A549 (cell line): ENCODE data around the gene PNLIPRP1. TPM values are rescaled to one million over a fixed set of nuclear protein-coding genes. Genes with fewer than 3 reads are reported as not detected.

Experiments used
- ATAC-seq, 2 experiments: fragments of 200-7000 bp in 1 of 2; fragments of >200 bp in 1 of 2; cut with Nextera tagmentation in 1 of 2; cut with Tn5 transposase in 1 of 2; 3 replicates each; pipeline versions ENCODE4 v1.8.0 to v1.9.1; 2018 to 2020; ENCODE audit warnings: mild to moderate bottlenecking in 1 of 2, moderate library complexity in 1 of 2
- CTCF ChIA-PET: fragments of 300-600 bp; sonication (Branson Sonifier 250); formaldehyde crosslinking; extraction: SDS; loops from one replicate; lab custom pipeline; 2021; ENCODE audit warnings: antibody characterized with exemption, inconsistent platforms; lab: Yijun Ruan, JAX
- POLR2A ChIA-PET: fragments of 350-600 bp; formaldehyde crosslinking; extraction: SDS; loops from one replicate; lab custom pipeline; 2021; ENCODE audit warnings: antibody characterized with exemption, inconsistent platforms; lab: Yijun Ruan, JAX
- DNase-seq, 2 experiments: peaks; one replicate each; pipeline versions ENCODE4 v3.0.0 to v3.0.0-alpha.2; 2011 to 2016; ENCODE audit warnings: low read depth in 1 of 2, low spot score in 1 of 2
- FAIRE-seq: peaks from 2 replicates; lab custom pipeline; 2011; peaks lifted over from hg19 to GRCh38; lab: Jason Lieb, UNC
- H3K27ac ChIP-seq, 2 experiments: fragments of >200 bp; sonication (Bioruptor Twin); formaldehyde crosslinking; 3 replicates each; pipeline ENCODE4 v1.5.1; 2016 to 2017
- H3K4me1 ChIP-seq: fragments of >200 bp; sonication (Bioruptor Twin); formaldehyde crosslinking; 3 replicates; pipeline ENCODE4 v1.6.1; 2016
- H3K4me2 ChIP-seq: fragments of >200 bp; sonication (Bioruptor Twin); formaldehyde crosslinking; 3 replicates; pipeline ENCODE4 v1.6.1; 2016
- H3K4me3 ChIP-seq: fragments of >200 bp; sonication (Bioruptor Twin); formaldehyde crosslinking; 3 replicates; pipeline ENCODE4 v1.5.1; 2016
- H3K9me3 ChIP-seq: fragments of >200 bp; sonication (Bioruptor Twin); formaldehyde crosslinking; 3 replicates; pipeline ENCODE4 v1.6.1; 2016
- ATOH8 ChIP-seq: fragments of 250-450 bp; sonication (Bioruptor Pico); IDR thresholded peaks from 2 replicates; pipeline ENCODE4 v1.5.0; 2020; ENCODE audit warnings: low read depth, mild to moderate bottlenecking, moderate library complexity
- BHLHE40 ChIP-seq: IDR thresholded peaks from 2 replicates; pipeline ENCODE4 v1.6.1; 2012; ENCODE audit warnings: low read depth, low read length, inconsistent platforms
- CBX8 ChIP-seq: fragments of 200-600 bp; sonication (generic); IDR thresholded peaks from 2 replicates; pipeline ENCODE4 v1.6.1; 2016
- CHD4 ChIP-seq: fragments of 200-600 bp; sonication (generic); IDR thresholded peaks from 2 replicates; pipeline ENCODE4 v1.6.1; 2016; ENCODE audit warnings: antibody characterized with exemption, mild to moderate bottlenecking, borderline replicate concordance
- CTCF ChIP-seq: fragments of >200 bp; sonication (Bioruptor Twin); formaldehyde crosslinking; IDR thresholded peaks from 3 replicates; pipeline ENCODE4 v1.5.1; 2016
- E2F6 ChIP-seq: IDR thresholded peaks from 2 replicates; pipeline ENCODE4 v1.6.1; 2012; ENCODE audit warnings: low read depth, borderline replicate concordance
- ELK1 ChIP-seq: fragments of 150-350 bp; IDR thresholded peaks from 2 replicates; pipeline ENCODE4 v1.6.1; 2014; ENCODE audit warnings: low read depth, mild to moderate bottlenecking, low read length
- FOSB ChIP-seq: fragments of 250-450 bp; sonication (Bioruptor Pico); IDR thresholded peaks from 2 replicates; pipeline ENCODE4 v1.5.0; 2020; ENCODE audit warnings: mild to moderate bottlenecking, moderate library complexity
- GATA3 ChIP-seq: IDR thresholded peaks from 2 replicates; pipeline ENCODE4 v1.6.1; 2012; ENCODE audit warnings: borderline replicate concordance
- HES2 ChIP-seq: fragments of >200 bp; sonication (Bioruptor Twin); formaldehyde crosslinking; IDR thresholded peaks from 2 replicates; pipeline ENCODE4 v1.6.1; 2016
- HOXA7 ChIP-seq: fragments of 250-450 bp; sonication (Bioruptor Pico); IDR thresholded peaks from 2 replicates; pipeline ENCODE4 v1.5.0; 2020; ENCODE audit warnings: mild to moderate bottlenecking, moderate library complexity
- JUNB ChIP-seq: fragments of >200 bp; sonication (Bioruptor Twin); formaldehyde crosslinking; IDR thresholded peaks from 2 replicates; pipeline ENCODE4 v1.6.1; 2016
- KDM5A ChIP-seq: fragments of 200-600 bp; sonication (generic); IDR thresholded peaks from 2 replicates; pipeline ENCODE4 v1.6.1; 2016; ENCODE audit warnings: antibody characterized with exemption, mild to moderate bottlenecking
- NFE2L2 ChIP-seq: fragments of 150-350 bp; conservative IDR thresholded peaks from 2 replicates; pipeline ENCODE4 v1.6.1; 2014; ENCODE audit warnings: low read length
- NPAS2 ChIP-seq: fragments of 250-450 bp; sonication (Bioruptor Pico); IDR thresholded peaks from 2 replicates; pipeline ENCODE4 v1.8.0; 2022; ENCODE audit warnings: mild to moderate bottlenecking, moderate library complexity, borderline replicate concordance
- PBX3 ChIP-seq: IDR thresholded peaks from 2 replicates; pipeline ENCODE4 v1.6.1; 2012
- PHF8 ChIP-seq: fragments of 200-600 bp; sonication (generic); IDR thresholded peaks from 2 replicates; pipeline ENCODE4 v1.6.1; 2016; ENCODE audit warnings: low read depth, mild to moderate bottlenecking, antibody characterized with exemption, moderate library complexity, borderline replicate concordance
- POLR2AphosphoS2 ChIP-seq: conservative IDR thresholded peaks from 2 replicates; pipeline ENCODE4 v1.6.1; 2012; ENCODE audit warnings: low read length, improper control_type of control experiment, inconsistent platforms
- RCOR1 ChIP-seq: fragments of 150-350 bp; IDR thresholded peaks from 2 replicates; pipeline ENCODE4 v1.6.1; 2014; ENCODE audit warnings: antibody characterized with exemption, low read length, low read depth
- RNF2 ChIP-seq: fragments of 200-600 bp; sonication (generic); IDR thresholded peaks from 2 replicates; pipeline ENCODE4 v1.6.1; 2016; ENCODE audit warnings: low read depth, mild to moderate bottlenecking, antibody characterized with exemption, moderate library complexity, borderline replicate concordance
- SMC3 ChIP-seq: fragments of >200 bp; sonication (Bioruptor Twin); formaldehyde crosslinking; IDR thresholded peaks from 3 replicates; pipeline ENCODE4 v1.6.1; 2018; ENCODE audit warnings: inconsistent platforms
- ZC3H11A ChIP-seq: fragments of 450-650 bp; IDR thresholded peaks from 2 replicates; pipeline ENCODE4 v1.6.1; 2014; ENCODE audit warnings: antibody characterized with exemption, mild to moderate bottlenecking
- WGBS: methylation state at CpG from one replicate; pipeline ENCODE4 v1.1.6; 2017; ENCODE audit errors: missing lambda C conversion rate; 5-methylcytosine and 5-hydroxymethylcytosine counted together
- polyA plus RNA-seq, 4 experiments: library from polyadenylated mRNA; depleted of rRNA in 3 of 4; stranded (reverse); fragments of >200 nt; fragmentation: RNase III in 1 of 4; extraction: RNeasy Plus Mini Kit Qiagen cat#74134 plus additional on column Dnase treatment in 1 of 4; gene quantifications; 2 replicates in 3 of 4; 3 replicates in 1 of 4; pipeline ENCODE4 v1.2.3, GENCODE V29; 2011 to 2017

Gene PNLIPRP1
- polyA plus RNA-seq, 2 of the 4 experiments (the other 2 are of a cell fraction) = not detected

- H3K4me3 ChIP-seq = no peak overlapping the region
- no peaks in the 10 kb centered on the region for H3K9me3 ChIP-seq
- no peak for DNase-seq
- CTCF ChIA-PET = no interaction called here
- H3K27ac ChIP-seq = no peak overlapping the region
- H3K4me1 ChIP-seq = no peaks in the 10 kb centered on the region
- no peak for ATAC-seq
- POLR2A ChIA-PET = interaction anchor here (0.7 kb wide), 1 partner anchor 34 kb away, joined by 5 read pairs; no protein-coding TSS in a partner anchor
- WGBS = 57% methylated on average over 5 of the region's 5 CpGs
- no peak overlapping the region for H3K4me2 ChIP-seq
- FAIRE-seq = no peak
- no peak for TF ChIP-seq POLR2AphosphoS2
- no peak for TF ChIP-seq CHD4
- TF ChIP-seq CTCF = no peak
- no peak for TF ChIP-seq ATOH8 (CRISPR knock-in tag)
- no peak for TF ChIP-seq HES2
- TF ChIP-seq ELK1 = no peak
- TF ChIP-seq GATA3 = no peak
- TF ChIP-seq HOXA7 (CRISPR knock-in tag) = no peak
- no peak for TF ChIP-seq RCOR1
- TF ChIP-seq PHF8 = no peak
- no peak for TF ChIP-seq NPAS2 (CRISPR knock-in tag)
- TF ChIP-seq, all 56 proteins: peak for 0
These were observed 2.5 kb downstream of the PNLIPRP1 start for GRCh38 chr10:116593139-116593740.

GRCh38 chr10:116594525-116595035 is 3.8 kb downstream of the PNLIPRP1 start:
- no peaks in the 10 kb centered on the region for H3K4me1 ChIP-seq
- ATAC-seq (no peak), FAIRE-seq (no peak), DNase-seq (no peak)
- TF ChIP-seq NFE2L2 (no peak), PBX3 (no peak), BHLHE40 (no peak), CBX8 (no peak), ELK1 (no peak), SMC3 (no peak), FOSB (CRISPR knock-in tag) (no peak), JUNB (no peak), POLR2AphosphoS2 (no peak), RNF2 (no peak), E2F6 (no peak), KDM5A (no peak), ZC3H11A (no peak)
- no peak overlapping the region for H3K4me2 ChIP-seq
- ChIA-PET CTCF (interaction anchor here (0.6 to 1.3 kb wide), 2 partner anchors 12 to 208 kb away, joined by 4 to 5 read pairs; no protein-coding TSS in a partner anchor), POLR2A (no interaction called here)
- H3K9me3 ChIP-seq = no peaks in the 10 kb centered on the region
- WGBS = 41% methylated on average over 7 of the region's 7 CpGs
- no peak overlapping the region for H3K27ac ChIP-seq
- H3K4me3 ChIP-seq = no peak overlapping the region
